HEK293 (cell line): ENCODE measurements around the gene ALLC.

Experiments used
- SALL2 ChIP-seq: fragments of 450-650 bp; formaldehyde crosslinking; IDR thresholded peaks from 2 replicates; pipeline ENCODE4 v1.5.0; 2017; ENCODE audit warnings: missing biosample characterization, mild to moderate bottlenecking, missing genetic modification characterization, borderline replicate concordance
- SP2 ChIP-seq: fragments of 450-650 bp; formaldehyde crosslinking; IDR thresholded peaks from 2 replicates; pipeline ENCODE4 v1.5.1; 2016; ENCODE audit warnings: missing biosample characterization, missing genetic modification characterization
- TCF7L2 ChIP-seq: IDR thresholded peaks from 2 replicates; pipeline ENCODE4 v1.6.1; 2011; ENCODE audit warnings: low read depth, mild to moderate bottlenecking, inconsistent platforms, low read length, moderate library complexity, borderline replicate concordance
- YY1 ChIP-seq: fragments of 450-650 bp; formaldehyde crosslinking; IDR thresholded peaks from 2 replicates; pipeline ENCODE4 v1.5.1; 2018; ENCODE audit warnings: missing biosample characterization, missing genetic modification characterization
- ZNF558 ChIP-seq: fragments of 450-650 bp; formaldehyde crosslinking; IDR thresholded peaks from 2 replicates; pipeline ENCODE4 v1.5.1; 2016; ENCODE audit warnings: missing biosample characterization, missing genetic modification characterization
- TF ChIP-seq, protein P1 (sequence below): fragments of 450-650 bp; formaldehyde crosslinking; IDR thresholded peaks from 2 replicates; pipeline ENCODE4 v1.5.1; 2016; ENCODE audit warnings: missing biosample characterization, missing genetic modification characterization
- TF ChIP-seq, protein P2 (sequence below): fragments of 450-650 bp; formaldehyde crosslinking; IDR thresholded peaks from 2 replicates; pipeline ENCODE4 v1.5.1; 2016; ENCODE audit warnings: missing biosample characterization, missing genetic modification characterization
- TF ChIP-seq, protein P3 (sequence below): fragments of 450-650 bp; formaldehyde crosslinking; IDR thresholded peaks from 2 replicates; pipeline ENCODE4 v1.5.1; 2016; ENCODE audit warnings: missing biosample characterization, missing genetic modification characterization
- TF ChIP-seq, protein P4 (sequence below): fragments of 450-650 bp; formaldehyde crosslinking; IDR thresholded peaks from 2 replicates; pipeline ENCODE4; 2016; ENCODE audit warnings: missing biosample characterization, missing genetic modification characterization

DNA sequence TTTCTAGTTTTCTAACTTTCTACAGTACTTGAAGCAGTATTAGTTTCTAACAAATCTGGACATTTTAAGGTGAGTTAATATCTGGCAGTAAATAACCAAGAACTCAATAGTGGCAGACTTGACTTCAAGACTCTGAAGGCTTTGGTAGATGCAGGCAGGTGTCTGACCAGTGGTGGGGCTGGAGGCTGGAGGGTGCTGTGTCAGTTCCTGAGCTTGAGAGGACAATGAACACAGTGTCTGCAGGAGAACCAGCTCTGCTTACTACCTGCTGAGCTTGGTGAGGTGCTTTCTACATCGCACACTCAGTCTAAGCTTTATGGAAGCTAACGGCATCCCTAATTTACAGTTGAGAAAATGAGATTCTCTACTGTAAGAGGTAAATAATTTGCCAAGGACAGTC is 21.2 kb downstream of the ALLC start:
- TF ChIP-seq, protein P1, sequence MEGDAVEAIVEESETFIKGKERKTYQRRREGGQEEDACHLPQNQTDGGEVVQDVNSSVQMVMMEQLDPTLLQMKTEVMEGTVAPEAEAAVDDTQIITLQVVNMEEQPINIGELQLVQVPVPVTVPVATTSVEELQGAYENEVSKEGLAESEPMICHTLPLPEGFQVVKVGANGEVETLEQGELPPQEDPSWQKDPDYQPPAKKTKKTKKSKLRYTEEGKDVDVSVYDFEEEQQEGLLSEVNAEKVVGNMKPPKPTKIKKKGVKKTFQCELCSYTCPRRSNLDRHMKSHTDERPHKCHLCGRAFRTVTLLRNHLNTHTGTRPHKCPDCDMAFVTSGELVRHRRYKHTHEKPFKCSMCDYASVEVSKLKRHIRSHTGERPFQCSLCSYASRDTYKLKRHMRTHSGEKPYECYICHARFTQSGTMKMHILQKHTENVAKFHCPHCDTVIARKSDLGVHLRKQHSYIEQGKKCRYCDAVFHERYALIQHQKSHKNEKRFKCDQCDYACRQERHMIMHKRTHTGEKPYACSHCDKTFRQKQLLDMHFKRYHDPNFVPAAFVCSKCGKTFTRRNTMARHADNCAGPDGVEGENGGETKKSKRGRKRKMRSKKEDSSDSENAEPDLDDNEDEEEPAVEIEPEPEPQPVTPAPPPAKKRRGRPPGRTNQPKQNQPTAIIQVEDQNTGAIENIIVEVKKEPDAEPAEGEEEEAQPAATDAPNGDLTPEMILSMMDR: no peak
- TF ChIP-seq YY1 (tag by site-specific recombination) (no peak), TCF7L2 (no peak), SALL2 (tag by site-specific recombination) (no peak), ZNF558 (tag by site-specific recombination) (no peak), SP2 (tag by site-specific recombination) (no peak)
- TF ChIP-seq, protein P2, sequence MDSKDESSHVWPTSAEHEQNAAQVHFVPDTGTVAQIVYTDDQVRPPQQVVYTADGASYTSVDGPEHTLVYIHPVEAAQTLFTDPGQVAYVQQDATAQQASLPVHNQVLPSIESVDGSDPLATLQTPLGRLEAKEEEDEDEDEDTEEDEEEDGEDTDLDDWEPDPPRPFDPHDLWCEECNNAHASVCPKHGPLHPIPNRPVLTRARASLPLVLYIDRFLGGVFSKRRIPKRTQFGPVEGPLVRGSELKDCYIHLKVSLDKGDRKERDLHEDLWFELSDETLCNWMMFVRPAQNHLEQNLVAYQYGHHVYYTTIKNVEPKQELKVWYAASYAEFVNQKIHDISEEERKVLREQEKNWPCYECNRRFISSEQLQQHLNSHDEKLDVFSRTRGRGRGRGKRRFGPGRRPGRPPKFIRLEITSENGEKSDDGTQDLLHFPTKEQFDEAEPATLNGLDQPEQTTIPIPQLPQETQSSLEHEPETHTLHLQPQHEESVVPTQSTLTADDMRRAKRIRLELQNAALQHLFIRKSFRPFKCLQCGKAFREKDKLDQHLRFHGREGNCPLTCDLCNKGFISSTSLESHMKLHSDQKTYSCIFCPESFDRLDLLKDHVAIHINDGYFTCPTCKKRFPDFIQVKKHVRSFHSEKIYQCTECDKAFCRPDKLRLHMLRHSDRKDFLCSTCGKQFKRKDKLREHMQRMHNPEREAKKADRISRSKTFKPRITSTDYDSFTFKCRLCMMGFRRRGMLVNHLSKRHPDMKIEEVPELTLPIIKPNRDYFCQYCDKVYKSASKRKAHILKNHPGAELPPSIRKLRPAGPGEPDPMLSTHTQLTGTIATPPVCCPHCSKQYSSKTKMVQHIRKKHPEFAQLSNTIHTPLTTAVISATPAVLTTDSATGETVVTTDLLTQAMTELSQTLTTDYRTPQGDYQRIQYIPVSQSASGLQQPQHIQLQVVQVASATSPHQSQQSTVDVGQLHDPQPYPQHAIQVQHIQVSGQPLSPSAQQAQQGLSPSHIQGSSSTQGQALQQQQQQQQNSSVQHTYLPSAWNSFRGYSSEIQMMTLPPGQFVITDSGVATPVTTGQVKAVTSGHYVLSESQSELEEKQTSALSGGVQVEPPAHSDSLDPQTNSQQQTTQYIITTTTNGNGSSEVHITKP (tag by site-specific recombination): no peak
- TF ChIP-seq, protein P3, sequence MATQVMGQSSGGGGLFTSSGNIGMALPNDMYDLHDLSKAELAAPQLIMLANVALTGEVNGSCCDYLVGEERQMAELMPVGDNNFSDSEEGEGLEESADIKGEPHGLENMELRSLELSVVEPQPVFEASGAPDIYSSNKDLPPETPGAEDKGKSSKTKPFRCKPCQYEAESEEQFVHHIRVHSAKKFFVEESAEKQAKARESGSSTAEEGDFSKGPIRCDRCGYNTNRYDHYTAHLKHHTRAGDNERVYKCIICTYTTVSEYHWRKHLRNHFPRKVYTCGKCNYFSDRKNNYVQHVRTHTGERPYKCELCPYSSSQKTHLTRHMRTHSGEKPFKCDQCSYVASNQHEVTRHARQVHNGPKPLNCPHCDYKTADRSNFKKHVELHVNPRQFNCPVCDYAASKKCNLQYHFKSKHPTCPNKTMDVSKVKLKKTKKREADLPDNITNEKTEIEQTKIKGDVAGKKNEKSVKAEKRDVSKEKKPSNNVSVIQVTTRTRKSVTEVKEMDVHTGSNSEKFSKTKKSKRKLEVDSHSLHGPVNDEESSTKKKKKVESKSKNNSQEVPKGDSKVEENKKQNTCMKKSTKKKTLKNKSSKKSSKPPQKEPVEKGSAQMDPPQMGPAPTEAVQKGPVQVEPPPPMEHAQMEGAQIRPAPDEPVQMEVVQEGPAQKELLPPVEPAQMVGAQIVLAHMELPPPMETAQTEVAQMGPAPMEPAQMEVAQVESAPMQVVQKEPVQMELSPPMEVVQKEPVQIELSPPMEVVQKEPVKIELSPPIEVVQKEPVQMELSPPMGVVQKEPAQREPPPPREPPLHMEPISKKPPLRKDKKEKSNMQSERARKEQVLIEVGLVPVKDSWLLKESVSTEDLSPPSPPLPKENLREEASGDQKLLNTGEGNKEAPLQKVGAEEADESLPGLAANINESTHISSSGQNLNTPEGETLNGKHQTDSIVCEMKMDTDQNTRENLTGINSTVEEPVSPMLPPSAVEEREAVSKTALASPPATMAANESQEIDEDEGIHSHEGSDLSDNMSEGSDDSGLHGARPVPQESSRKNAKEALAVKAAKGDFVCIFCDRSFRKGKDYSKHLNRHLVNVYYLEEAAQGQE (tag by site-specific recombination): no peak
- TF ChIP-seq, protein P4, sequence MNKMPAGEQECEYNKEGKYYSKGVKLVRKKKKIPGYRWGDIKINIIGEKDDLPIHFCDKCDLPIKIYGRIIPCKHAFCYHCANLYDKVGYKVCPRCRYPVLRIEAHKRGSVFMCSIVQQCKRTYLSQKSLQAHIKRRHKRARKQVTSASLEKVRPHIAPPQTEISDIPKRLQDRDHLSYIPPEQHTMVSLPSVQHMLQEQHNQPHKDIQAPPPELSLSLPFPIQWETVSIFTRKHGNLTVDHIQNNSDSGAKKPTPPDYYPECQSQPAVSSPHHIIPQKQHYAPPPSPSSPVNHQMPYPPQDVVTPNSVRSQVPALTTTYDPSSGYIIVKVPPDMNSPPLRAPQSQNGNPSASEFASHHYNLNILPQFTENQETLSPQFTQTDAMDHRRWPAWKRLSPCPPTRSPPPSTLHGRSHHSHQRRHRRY (tag by site-specific recombination): no peak
